Activated CD4-positive, alpha-beta memory T cell treated with anti-CD3 and anti-CD28 coated beads for 36 hours (primary cell): Measurements from ENCODE around the gene NRTN. TPM values are rescaled to one million over a fixed set of nuclear protein-coding genes. Genes with fewer than 3 reads are reported as not detected.

ENCODE experiments used
- CTCF ChIA-PET: fragments of 350-600 bp; sonication (Branson Sonifier 250); formaldehyde crosslinking; loops from one replicate; lab custom pipeline; 2021; ENCODE audit warnings: antibody characterized with exemption, inconsistent platforms; lab: Charles Lee
- POLR2A ChIA-PET: fragments of 350-600 bp; sonication (Branson Sonifier 250); formaldehyde crosslinking; loops from one replicate; lab custom pipeline; 2021; ENCODE audit warnings: antibody characterized with exemption; lab: Charles Lee
- DNase-seq: peaks from one replicate; pipeline ENCODE4 v3.0.0-alpha.2; 2020
- H3K27ac Mint-ChIP-seq: one replicate; pipeline ENCODE4 v1.8.0; 2021; ENCODE audit warnings: mixed read lengths
- H3K27me3 Mint-ChIP-seq: one replicate; pipeline ENCODE4 v1.8.0; 2021; ENCODE audit warnings: mixed read lengths
- H3K36me3 Mint-ChIP-seq: one replicate; pipeline ENCODE4 v1.8.0; 2021; ENCODE audit warnings: mixed read lengths
- H3K4me1 Mint-ChIP-seq: one replicate; pipeline ENCODE4 v1.8.0; 2021; ENCODE audit warnings: low read depth, mixed read lengths
- H3K4me3 Mint-ChIP-seq: one replicate; pipeline ENCODE4 v1.8.0; 2021; ENCODE audit warnings: mild to moderate bottlenecking, mixed read lengths
- H3K9me3 Mint-ChIP-seq: one replicate; pipeline ENCODE4 v1.8.0; 2021; ENCODE audit warnings: mixed read lengths
- intact Hi-C: fragments of 100-400 bp; cut with micrococcal nuclease; formaldehyde crosslinking; loops from one replicate; pipeline ENCODE4 v1.15.1; 2023
- total RNA-seq, 2 experiments: library from RNA; stranded (reverse); gene quantifications; one replicate each; pipeline ENCODE4 v1.2.3, GENCODE V29; 2021

The NRTN gene
- total RNA-seq, 2 experiments from 2014 or later, result 0.22 to 0.97 TPM

- CTCF ChIA-PET, result interaction anchor here (0.8 to 1.1 kb wide), 2 partner anchors 21 to 93 kb away, joined by 3 read pairs; no protein-coding TSS in a partner anchor
Observed at GRCh38 chr19:5782945-5783919, 21.6 kb upstream of the NRTN start.

GRCh38 chr19:5784581-5785147, 20.2 kb upstream of the NRTN start, which contains the start of gene PRR22:
TSS of gene PRR22 (minus strand) at chr19:5784746. CDS start at chr19:5784660, 86 bp downstream.
- DNase-seq, result no peak
- intact Hi-C loops, result no loop called here
- POLR2A ChIA-PET, result no interaction called here
- H3K27me3 Mint-ChIP-seq, result no peaks in the 10 kb centered on the region
- H3K36me3 Mint-ChIP-seq, result peaks cover 24% of the 10 kb centered on the region
- H3K9me3 Mint-ChIP-seq, result no peaks in the 10 kb centered on the region
- no peak within 1 kb of the TSS for H3K4me3 Mint-ChIP-seq
- CTCF ChIA-PET, result no interaction called here
- no peak within 1 kb of the TSS for H3K27ac Mint-ChIP-seq
- H3K4me1 Mint-ChIP-seq, result no peaks in the 10 kb centered on the region

More at GRCh38 chr19:5782945-5783919, 21.6 kb upstream of the NRTN start:
- Mint-ChIP-seq H3K27ac (no peak overlapping the region), H3K9me3 (no peaks in the 10 kb centered on the region), H3K27me3 (no peaks in the 10 kb centered on the region), H3K4me1 (no peaks in the 10 kb centered on the region), H3K4me3 (no peak overlapping the region), H3K36me3 (peaks cover 19% of the 10 kb centered on the region)
- intact Hi-C loops, result no loop called here
- DNase-seq, result no peak
- POLR2A ChIA-PET, result interaction anchor here (0.7 kb wide), 1 partner anchor 93 kb away, joined by 3 read pairs; the partner anchor contains the start of gene RPL36

- no peaks in the 10 kb centered on the region for H3K27me3 Mint-ChIP-seq
- H3K27ac Mint-ChIP-seq, result no peak overlapping the region
- DNase-seq, result no peak
- H3K4me1 Mint-ChIP-seq, result peaks cover 5% of the 10 kb centered on the region
- CTCF ChIA-PET, result no interaction called here
- H3K36me3 Mint-ChIP-seq, result peaks cover 31% of the 10 kb centered on the region
- H3K4me3 Mint-ChIP-seq, result no peak overlapping the region
- H3K9me3 Mint-ChIP-seq, result no peaks in the 10 kb centered on the region
- intact Hi-C loops, result no loop called here
- POLR2A ChIA-PET, result no interaction called here
Observed at GRCh38 chr19:5785423-5785822, 19.4 kb upstream of the NRTN start.

- Mint-ChIP-seq H3K4me1 (peaks cover 9% of the 10 kb centered on the region), H3K4me3 (no peak overlapping the region), H3K27ac (no peak overlapping the region), H3K36me3 (peaks cover 35% of the 10 kb centered on the region), H3K9me3 (no peaks in the 10 kb centered on the region), H3K27me3 (no peaks in the 10 kb centered on the region)
- no peak for DNase-seq
- intact Hi-C loops, result no loop called here
- ChIA-PET CTCF (no interaction called here), POLR2A (no interaction called here)
Observed at GRCh38 chr19:5786593-5787408, 18.1 kb upstream of the NRTN start.

- no peak for DNase-seq
- POLR2A ChIA-PET, result no interaction called here
- H3K27ac Mint-ChIP-seq, result no peak overlapping the region
Observed at GRCh38 chr19:5787409-5788182, 17.3 kb upstream of the NRTN start.

GRCh38 chr19:5788422-5788821, 16.4 kb upstream of the NRTN start:
- no peak overlapping the region for H3K27ac Mint-ChIP-seq
- intact Hi-C loops, result no loop called here
- ChIA-PET CTCF (interaction anchor here (0.8 to 1.1 kb wide), 2 partner anchors 16 to 99 kb away, joined by 3 to 4 read pairs; partner anchors contain the start of gene RPL36), POLR2A (interaction anchor here (1.1 kb wide), 2 partner anchors 40 to 68 kb away, joined by 3 read pairs; partner anchors contain the start of genes CATSPERD and LONP1)
- peaks cover 9% of the 10 kb centered on the region for H3K4me1 Mint-ChIP-seq
- no peaks in the 10 kb centered on the region for H3K27me3 Mint-ChIP-seq
- H3K9me3 Mint-ChIP-seq, result no peaks in the 10 kb centered on the region
- no peak for DNase-seq
- H3K4me3 Mint-ChIP-seq, result no peak overlapping the region
- H3K36me3 Mint-ChIP-seq, result peaks cover 35% of the 10 kb centered on the region

More at GRCh38 chr19:5787409-5788182, 17.3 kb upstream of the NRTN start:
- H3K4me3 Mint-ChIP-seq, result no peak overlapping the region
- H3K9me3 Mint-ChIP-seq, result no peaks in the 10 kb centered on the region
- peaks cover 35% of the 10 kb centered on the region for H3K36me3 Mint-ChIP-seq
- H3K4me1 Mint-ChIP-seq, result peaks cover 9% of the 10 kb centered on the region
- intact Hi-C loops, result no loop called here
- CTCF ChIA-PET, result interaction anchor here (1.1 kb wide), 1 partner anchor 16 kb away, joined by 4 read pairs; no protein-coding TSS in a partner anchor
- H3K27me3 Mint-ChIP-seq, result no peaks in the 10 kb centered on the region

GRCh38 chr19:5789351-5789761, 15.5 kb upstream of the NRTN start:
- intact Hi-C loops, result no loop called here
- H3K27me3 Mint-ChIP-seq, result no peaks in the 10 kb centered on the region
- no peak overlapping the region for H3K27ac Mint-ChIP-seq
- H3K4me1 Mint-ChIP-seq, result peaks cover 12% of the 10 kb centered on the region
- ChIA-PET POLR2A (interaction anchor here (1.1 to 2.6 kb wide), 5 partner anchors 14 to 70 kb away, joined by 3 to 12 read pairs (median 3); partner anchors contain the start of genes CATSPERD and LONP1), CTCF (interaction anchor here (7.6 kb wide), 1 partner anchor 14 kb away, joined by 84 read pairs; the partner anchor contains the start of gene NRTN)
- DNase-seq, result no peak
- H3K9me3 Mint-ChIP-seq, result no peaks in the 10 kb centered on the region
- no peak overlapping the region for H3K4me3 Mint-ChIP-seq
- H3K36me3 Mint-ChIP-seq, result peaks cover 33% of the 10 kb centered on the region

GRCh38 chr19:5789886-5790558, 14.8 kb upstream of the NRTN start:
- H3K4me1 Mint-ChIP-seq, result peaks cover 12% of the 10 kb centered on the region
- peak overlapping the region; percentile 100 for H3K4me3 Mint-ChIP-seq
- ChIA-PET CTCF (interaction anchor here (0.5 to 7.6 kb wide), 3 partner anchors 14 to 327 kb away, joined by 4 to 84 read pairs (median 4); partner anchors contain the start of genes NRTN and VMAC), POLR2A (interaction anchor here (1.2 to 2.6 kb wide), 6 partner anchors 11 to 113 kb away, joined by 3 to 12 read pairs (median 4); partner anchors contain the start of gene NDUFA11)
- intact Hi-C loops, result loop anchor here (1.0 to 10.0 kb wide), 7 partner anchors 70 to 1275 kb away; partner anchors contain the start of genes CATSPERD, DPP9, LONP1 and MICOS13
- peaks cover 33% of the 10 kb centered on the region for H3K36me3 Mint-ChIP-seq
- no peak for DNase-seq
- H3K27me3 Mint-ChIP-seq, result no peaks in the 10 kb centered on the region
- no peaks in the 10 kb centered on the region for H3K9me3 Mint-ChIP-seq
- H3K27ac Mint-ChIP-seq, result peak overlapping the region; percentile 100

GRCh38 chr19:5790559-5791520, 14.0 kb upstream of the NRTN start, which contains the start of gene DUS3L:
TSS of gene DUS3L (minus strand) at chr19:5791163. CDS start at chr19:5791141, 22 bp downstream.
- peaks cover 31% of the 10 kb centered on the region for H3K36me3 Mint-ChIP-seq
- intact Hi-C loops, result loop anchor here (1.0 to 10.0 kb wide), 9 partner anchors 37 to 1274 kb away; partner anchors contain the start of genes CATSPERD, DPP9, LONP1 and MICOS13
- POLR2A ChIA-PET, result interaction anchor here (0.8 to 2.6 kb wide), 7 partner anchors 10 to 160 kb away, joined by 3 to 12 read pairs (median 4); partner anchors contain the start of gene NDUFA11
- H3K4me3 Mint-ChIP-seq, result peak within 1 kb of the TSS; percentile 100
- DNase-seq, result peak; percentile 98
- no peaks in the 10 kb centered on the region for H3K9me3 Mint-ChIP-seq
- H3K27ac Mint-ChIP-seq, result peak within 1 kb of the TSS; percentile 100
- H3K4me1 Mint-ChIP-seq, result peaks cover 12% of the 10 kb centered on the region
- CTCF ChIA-PET, result interaction anchor here (0.5 to 7.6 kb wide), 5 partner anchors 13 to 327 kb away, joined by 3 to 84 read pairs (median 4); partner anchors contain the start of genes NRTN and VMAC
- H3K27me3 Mint-ChIP-seq, result no peaks in the 10 kb centered on the region
